Fibroblast of lung (primary cell): ENCODE data around the gene ASB4.

Source experiments
- EZH2 ChIP-seq: IDR thresholded peaks from 2 replicates; pipeline ENCODE4 v1.5.1; 2012; ENCODE audit warnings: low read length, control low read depth, mild to moderate bottlenecking; ENCODE audit errors: missing control alignments
- TF ChIP-seq, protein P1 (sequence below), 2 donors: IDR thresholded peaks in 1 of 2; conservative IDR thresholded peaks in 1 of 2; 1 replicate in 1 of 2; 2 replicates in 1 of 2; pipeline ENCODE4 v1.5.1; 2011 to 2012; ENCODE audit warnings: low read length in 2 of 2, control low read depth in 1 of 2, inconsistent platforms in 1 of 2, low read depth in 1 of 2, mild to moderate bottlenecking in 1 of 2

GRCh38 chr7:95589766-95590165 lies 104.0 kb downstream of the ASB4 start:
- TF ChIP-seq, protein P1, sequence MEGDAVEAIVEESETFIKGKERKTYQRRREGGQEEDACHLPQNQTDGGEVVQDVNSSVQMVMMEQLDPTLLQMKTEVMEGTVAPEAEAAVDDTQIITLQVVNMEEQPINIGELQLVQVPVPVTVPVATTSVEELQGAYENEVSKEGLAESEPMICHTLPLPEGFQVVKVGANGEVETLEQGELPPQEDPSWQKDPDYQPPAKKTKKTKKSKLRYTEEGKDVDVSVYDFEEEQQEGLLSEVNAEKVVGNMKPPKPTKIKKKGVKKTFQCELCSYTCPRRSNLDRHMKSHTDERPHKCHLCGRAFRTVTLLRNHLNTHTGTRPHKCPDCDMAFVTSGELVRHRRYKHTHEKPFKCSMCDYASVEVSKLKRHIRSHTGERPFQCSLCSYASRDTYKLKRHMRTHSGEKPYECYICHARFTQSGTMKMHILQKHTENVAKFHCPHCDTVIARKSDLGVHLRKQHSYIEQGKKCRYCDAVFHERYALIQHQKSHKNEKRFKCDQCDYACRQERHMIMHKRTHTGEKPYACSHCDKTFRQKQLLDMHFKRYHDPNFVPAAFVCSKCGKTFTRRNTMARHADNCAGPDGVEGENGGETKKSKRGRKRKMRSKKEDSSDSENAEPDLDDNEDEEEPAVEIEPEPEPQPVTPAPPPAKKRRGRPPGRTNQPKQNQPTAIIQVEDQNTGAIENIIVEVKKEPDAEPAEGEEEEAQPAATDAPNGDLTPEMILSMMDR (conservative IDR thresholded peaks at IDR 0.05 in 1 of 2, IDR thresholded peaks at IDR 0.05 in 1 of 2; ENCODE audit: low read depth in 1 of 2, low read length in 2 of 2): no peak
- TF ChIP-seq EZH2: no peak
